HFFc6 (cell line): ENCODE measurements around the gene VPREB3. TPM values are rescaled to one million over a fixed set of nuclear protein-coding genes. Genes with fewer than 3 reads are reported as not detected.

Experiments used
- DNase-seq: peaks from one replicate; pipeline ENCODE4 v3.0.0-alpha.2; 2018
- H3K27ac Mint-ChIP-seq: 2 replicates; pipeline ENCODE4 v1.8.0; 2020; ENCODE audit warnings: mild to moderate bottlenecking, mixed read lengths
- H3K27me3 Mint-ChIP-seq: 2 replicates; pipeline ENCODE4 v1.8.0; 2021; ENCODE audit warnings: mild to moderate bottlenecking, moderate library complexity, mixed read lengths; ENCODE audit not compliant: insufficient read depth
- H3K36me3 Mint-ChIP-seq: 2 replicates; pipeline ENCODE4 v1.8.0; 2021; ENCODE audit warnings: low read depth, mixed read lengths
- H3K4me1 Mint-ChIP-seq: 2 replicates; pipeline ENCODE4 v1.8.0; 2020; ENCODE audit warnings: low read depth, mixed read lengths
- H3K4me3 Mint-ChIP-seq: 2 replicates; pipeline ENCODE4 v1.8.0; 2020; ENCODE audit warnings: mild to moderate bottlenecking, moderate library complexity, mixed read lengths
- H3K9me3 Mint-ChIP-seq: 2 replicates; pipeline ENCODE4 v1.8.0; 2020; ENCODE audit warnings: mild to moderate bottlenecking, mixed read lengths
- total RNA-seq, 6 experiments: library from RNA; stranded (reverse); fragmentation: NEBNext Ultra II Directional; extraction: Animal tissue kit (Norgen Biotek cat#: 25700); gene quantifications; 2 replicates in 1 of 6; 3 replicates in 5 of 6; pipeline ENCODE4 v1.2.3, GENCODE V29; 2021
- TF ChIP-seq, protein P1 (sequence below): fragments of 200-600 bp; sonication (generic); IDR thresholded peaks from 2 replicates; pipeline ENCODE4 v1.5.0; 2021; ENCODE audit warnings: antibody characterized with exemption, mild to moderate bottlenecking

VPREB3 gene
- total RNA-seq, 6 experiments from 2014 or later = 0.33 to 0.57 TPM; not detected in 4

- TF ChIP-seq, protein P1, sequence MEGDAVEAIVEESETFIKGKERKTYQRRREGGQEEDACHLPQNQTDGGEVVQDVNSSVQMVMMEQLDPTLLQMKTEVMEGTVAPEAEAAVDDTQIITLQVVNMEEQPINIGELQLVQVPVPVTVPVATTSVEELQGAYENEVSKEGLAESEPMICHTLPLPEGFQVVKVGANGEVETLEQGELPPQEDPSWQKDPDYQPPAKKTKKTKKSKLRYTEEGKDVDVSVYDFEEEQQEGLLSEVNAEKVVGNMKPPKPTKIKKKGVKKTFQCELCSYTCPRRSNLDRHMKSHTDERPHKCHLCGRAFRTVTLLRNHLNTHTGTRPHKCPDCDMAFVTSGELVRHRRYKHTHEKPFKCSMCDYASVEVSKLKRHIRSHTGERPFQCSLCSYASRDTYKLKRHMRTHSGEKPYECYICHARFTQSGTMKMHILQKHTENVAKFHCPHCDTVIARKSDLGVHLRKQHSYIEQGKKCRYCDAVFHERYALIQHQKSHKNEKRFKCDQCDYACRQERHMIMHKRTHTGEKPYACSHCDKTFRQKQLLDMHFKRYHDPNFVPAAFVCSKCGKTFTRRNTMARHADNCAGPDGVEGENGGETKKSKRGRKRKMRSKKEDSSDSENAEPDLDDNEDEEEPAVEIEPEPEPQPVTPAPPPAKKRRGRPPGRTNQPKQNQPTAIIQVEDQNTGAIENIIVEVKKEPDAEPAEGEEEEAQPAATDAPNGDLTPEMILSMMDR = no peak
- H3K4me3 Mint-ChIP-seq = no peak overlapping the region
- no peak for DNase-seq
- no peak overlapping the region for H3K27ac Mint-ChIP-seq
- peaks cover 11% of the 10 kb centered on the region for H3K27me3 Mint-ChIP-seq
- no peaks in the 10 kb centered on the region for H3K36me3 Mint-ChIP-seq
- H3K4me1 Mint-ChIP-seq = 0 out of 2 replicates have a peak, but pooled peaks cover 9% of the 10 kb centered on the region
- no peaks in the 10 kb centered on the region for H3K9me3 Mint-ChIP-seq
These were observed 32.1 kb downstream of the VPREB3 start for GRCh38 chr22:23722160-23722559.

- H3K27ac Mint-ChIP-seq = no peak overlapping the region
- TF ChIP-seq, protein P1 = no peak
- H3K27me3 Mint-ChIP-seq = peaks cover 7% of the 10 kb centered on the region
These were observed 33.4 kb downstream of the VPREB3 start for GRCh38 chr22:23720855-23721254.

GRCh38 chr22:23718371-23719165, 35.7 kb downstream of the VPREB3 start:
- peaks cover 3% of the 10 kb centered on the region for H3K27me3 Mint-ChIP-seq
- peaks cover 7% of the 10 kb centered on the region for H3K36me3 Mint-ChIP-seq
- H3K27ac Mint-ChIP-seq = no peak overlapping the region
- DNase-seq = no peak
- TF ChIP-seq, protein P1 = no peak
- H3K9me3 Mint-ChIP-seq = no peaks in the 10 kb centered on the region
- H3K4me3 Mint-ChIP-seq = no peak overlapping the region
- H3K4me1 Mint-ChIP-seq = 0 out of 2 replicates have a peak, but pooled peaks cover 4% of the 10 kb centered on the region

More at GRCh38 chr22:23720855-23721254, 33.4 kb downstream of the VPREB3 start:
- no peak for DNase-seq
- H3K9me3 Mint-ChIP-seq = no peaks in the 10 kb centered on the region
- no peak overlapping the region for H3K4me3 Mint-ChIP-seq
- H3K4me1 Mint-ChIP-seq = 0 out of 2 replicates have a peak, but pooled peaks cover 9% of the 10 kb centered on the region
- no peaks in the 10 kb centered on the region for H3K36me3 Mint-ChIP-seq

GRCh38 chr22:23716811-23717801, 37.1 kb downstream of the VPREB3 start:
- no peaks in the 10 kb centered on the region for H3K9me3 Mint-ChIP-seq
- H3K4me1 Mint-ChIP-seq = 0 out of 2 replicates have a peak, but pooled peaks cover 4% of the 10 kb centered on the region
- TF ChIP-seq, protein P1 = no peak
- peaks cover 2% of the 10 kb centered on the region; the same call in 1 of the 2 replicates for H3K27me3 Mint-ChIP-seq
- H3K27ac Mint-ChIP-seq = peak overlapping the region; percentile 81
- H3K4me3 Mint-ChIP-seq = peak overlapping the region; percentile 83
- peaks cover 7% of the 10 kb centered on the region for H3K36me3 Mint-ChIP-seq
- peak; percentile 60 for DNase-seq

DNA sequence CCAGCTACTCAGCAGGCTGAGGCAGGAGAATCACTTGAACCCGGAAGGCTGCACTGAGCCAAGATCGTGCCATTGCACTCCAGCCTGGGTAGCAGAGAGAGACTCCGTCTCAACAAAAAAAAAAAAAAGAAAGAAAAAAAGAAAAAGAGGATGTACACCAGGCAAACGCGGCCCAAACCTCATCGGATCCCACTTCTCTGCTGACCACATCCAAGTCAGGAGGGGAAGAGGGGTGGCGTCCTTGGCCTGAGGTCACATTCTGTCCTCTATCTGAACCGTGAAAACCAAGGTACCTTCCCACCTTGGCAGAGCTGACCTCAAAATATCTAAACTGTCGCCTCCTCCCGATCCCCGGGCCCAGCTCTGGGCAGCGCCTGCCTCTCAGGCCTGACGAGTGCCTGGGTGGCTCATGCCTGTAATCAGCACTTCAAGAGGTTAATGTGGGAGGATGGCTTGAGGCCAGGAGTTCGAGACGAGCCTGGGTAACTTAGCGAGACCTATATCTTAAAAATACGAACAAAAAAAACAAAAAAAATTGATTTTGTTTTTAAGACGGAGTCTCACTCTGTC, 38.3 kb downstream of the VPREB3 start:
- DNase-seq = no peak
- Mint-ChIP-seq H3K27ac (no peak overlapping the region), H3K27me3 (peaks cover 2% of the 10 kb centered on the region; the same call in 1 of the 2 replicates), H3K9me3 (no peaks in the 10 kb centered on the region), H3K4me3 (peak overlapping the region; percentile 83; the same call in 1 of the 2 replicates), H3K4me1 (0 out of 2 replicates have a peak, but pooled peaks cover 4% of the 10 kb centered on the region), H3K36me3 (peaks cover 15% of the 10 kb centered on the region)
- TF ChIP-seq, protein P1 = no peak
